RKO (cell line): ENCODE data around the gene SORBS1.

ENCODE experiments used
- DNase-seq: peaks from one replicate; pipeline ENCODE4 v3.0.0-alpha.2; 2016; ENCODE audit warnings: low spot score

SORBS1 gene

DNA sequence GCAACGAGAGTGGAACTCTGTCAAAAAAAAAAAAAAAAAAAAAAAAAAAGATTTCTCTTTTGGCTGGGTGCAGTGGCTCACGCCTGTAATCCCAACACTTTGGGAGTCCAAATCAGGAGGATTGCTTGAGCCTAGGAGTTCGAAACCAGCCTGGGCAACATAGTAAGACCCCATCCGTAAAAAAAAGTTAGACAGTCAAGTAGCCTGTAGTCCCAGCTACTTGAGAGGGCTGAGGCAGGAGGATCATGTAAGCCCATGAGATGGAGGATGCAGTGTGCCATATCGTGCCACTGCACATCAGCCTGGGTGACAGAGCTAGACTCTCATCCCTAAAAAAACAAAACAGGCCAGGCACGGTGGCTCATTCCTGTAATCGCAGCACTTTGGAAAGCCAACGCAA lies 295.6 kb downstream of the SORBS1 start:
- DNase-seq: no peak

- no peak for DNase-seq
Observed at GRCh38 chr10:95264227-95265051, 296.7 kb downstream of the SORBS1 start.

GRCh38 chr10:95263864-95264226 lies 297.3 kb downstream of the SORBS1 start:
- no peak for DNase-seq

DNA sequence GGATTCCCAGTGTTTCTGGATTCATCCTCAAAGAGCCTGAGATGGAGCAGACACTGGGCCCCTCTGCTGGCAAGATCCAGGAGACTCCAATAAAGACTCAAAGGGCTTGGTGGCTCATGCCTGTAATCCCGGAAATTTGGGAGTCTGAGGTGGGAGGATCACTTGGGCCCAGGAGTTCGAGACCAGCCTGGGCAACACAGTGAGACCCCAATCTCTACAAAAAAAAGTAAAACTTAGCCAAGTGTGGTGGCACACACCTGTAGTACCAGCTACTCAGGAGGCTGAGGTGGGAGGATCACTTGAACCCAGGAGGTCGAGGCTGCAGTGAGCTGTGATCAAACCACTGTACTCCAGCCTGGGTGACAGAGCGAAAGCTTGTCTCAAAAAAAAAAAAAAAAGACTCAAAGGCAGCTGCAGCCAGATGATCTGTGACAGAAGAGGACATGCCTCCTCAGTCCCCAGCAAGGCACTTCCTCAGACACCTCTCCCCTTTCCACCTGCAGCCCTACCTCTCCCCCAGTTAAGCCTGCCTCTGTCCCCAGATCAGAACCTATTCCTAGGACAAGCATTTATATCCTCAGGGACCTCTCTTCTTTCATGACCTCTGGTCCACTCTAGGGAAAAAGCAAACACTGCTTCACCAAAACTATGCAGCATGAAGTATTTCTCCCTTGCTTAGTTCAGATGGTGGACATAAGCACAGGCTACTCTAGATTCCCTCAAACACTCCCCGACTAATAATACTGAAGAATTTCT lies 298.2 kb downstream of the SORBS1 start:
- DNase-seq: no peak

- no peak for DNase-seq
Observed at GRCh38 chr10:95261926-95262325, 299.2 kb downstream of the SORBS1 start.
